HUES64 (cell line): ENCODE results near the gene FOXRED1.
A peak's percentile ranks its signal among the peaks of the same experiment; 100 is the strongest.
"Not testable (repeated sequence)": the region's sequence is repeated elsewhere in the genome, so short reads cannot be mapped to it uniquely, and the experiment has no call there.

Source experiments
- H3K27ac ChIP-seq: 2 replicates; pipeline ENCODE4 v1.7.0; 2013; ENCODE audit warnings: low read depth, low read length, inconsistent platforms
- H3K27me3 ChIP-seq: 2 replicates; pipeline ENCODE4 v1.6.1; 2013; ENCODE audit warnings: mild to moderate bottlenecking, low read length; ENCODE audit not compliant: insufficient read depth
- H3K36me3 ChIP-seq: 2 replicates; pipeline ENCODE4 v1.6.1; 2013; ENCODE audit warnings: mild to moderate bottlenecking, low read length; ENCODE audit not compliant: insufficient read depth
- H3K4me1 ChIP-seq: 2 replicates; pipeline ENCODE4 v1.6.1; 2013; ENCODE audit warnings: mild to moderate bottlenecking, low read length, moderate library complexity; ENCODE audit not compliant: insufficient read depth
- H3K4me3 ChIP-seq: 2 replicates; pipeline ENCODE4 v1.5.1; 2013; ENCODE audit warnings: mild to moderate bottlenecking, low read length, moderate library complexity
- H3K9ac ChIP-seq: 2 replicates; pipeline ENCODE4 v1.6.1; 2013; ENCODE audit warnings: mild to moderate bottlenecking, low read depth, low read length
- H3K9me3 ChIP-seq: 2 replicates; pipeline ENCODE4 v1.6.1; 2013; ENCODE audit warnings: low read depth, low read length; ENCODE audit not compliant: insufficient read depth
- WGBS: fragments of 150-250, 120-280 bp; methylation state at CpG from one replicate; pipeline ENCODE4 v1.1.7; 2013; ENCODE audit warnings: missing lambda C conversion rate; 5-methylcytosine and 5-hydroxymethylcytosine counted together

The FOXRED1 gene

GRCh38 chr11:126297004-126297403 lies 28.1 kb downstream of the FOXRED1 start:
- WGBS, result 96% methylated on average over 2 of the region's 2 CpGs
- H3K27ac ChIP-seq, result no peak overlapping the region
- no peaks in the 10 kb centered on the region for H3K9me3 ChIP-seq
- H3K27me3 ChIP-seq, result no peaks in the 10 kb centered on the region
- H3K4me3 ChIP-seq, result no peak overlapping the region
- no peaks in the 10 kb centered on the region for H3K4me1 ChIP-seq
- peaks cover 23% of the 10 kb centered on the region for H3K36me3 ChIP-seq
- no peak overlapping the region for H3K9ac ChIP-seq

GRCh38 chr11:126303623-126304456 lies 34.9 kb downstream of the FOXRED1 start, which contains the start of gene DCPS:
Gene DCPS (plus strand): TSS chr11:126304060. CDS start chr11:126304081, 21 bp downstream.
- H3K4me1 ChIP-seq, result peaks cover 8% of the 10 kb centered on the region; the same call in 1 of the 2 replicates
- peak within 1 kb of the TSS; percentile 93 for H3K9ac ChIP-seq
- peak within 1 kb of the TSS; percentile 91 for H3K27ac ChIP-seq
- H3K4me3 ChIP-seq, result peak within 1 kb of the TSS; percentile 91
- peaks cover 11% of the 10 kb centered on the region for H3K36me3 ChIP-seq
- WGBS, result 2% methylated on average over 61 of the region's 61 CpGs
- H3K9me3 ChIP-seq, result no peaks in the 10 kb centered on the region
- H3K27me3 ChIP-seq, result no peaks in the 10 kb centered on the region

DNA sequence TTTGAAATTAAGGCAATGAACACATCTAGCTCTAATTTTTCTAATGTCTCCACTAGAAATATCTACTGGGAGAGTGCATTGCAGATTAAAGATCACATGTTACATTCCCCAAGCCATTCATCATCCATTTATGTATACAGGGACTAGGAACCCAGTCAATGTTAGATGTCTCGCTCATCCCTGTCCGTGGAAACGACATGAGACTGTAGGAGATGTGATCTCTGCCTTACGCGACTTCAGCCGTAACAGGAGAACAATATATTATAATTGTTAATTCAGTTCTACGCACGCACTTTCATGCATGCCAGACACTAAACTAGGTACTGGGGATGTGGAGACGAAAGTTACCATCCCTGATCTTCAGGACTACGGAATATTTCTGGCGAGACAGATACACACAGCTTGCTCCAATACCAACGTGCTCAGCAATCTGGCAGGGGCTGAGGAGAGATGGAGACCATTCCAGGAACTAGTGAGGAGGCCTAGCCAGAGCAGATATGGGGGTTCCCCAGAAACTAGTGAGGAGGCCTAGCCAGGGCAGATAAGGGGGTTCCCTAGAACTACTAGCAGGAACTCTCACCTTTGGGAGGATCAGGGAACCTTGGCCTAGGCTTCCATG lies 35.6 kb downstream of the FOXRED1 start:
- H3K9ac ChIP-seq, result peak overlapping the region; percentile 93; the same call in 1 of the 2 replicates
- H3K27me3 ChIP-seq, result no peaks in the 10 kb centered on the region
- peak overlapping the region; percentile 91 for H3K4me3 ChIP-seq
- H3K36me3 ChIP-seq, result peaks cover 13% of the 10 kb centered on the region
- no peaks in the 10 kb centered on the region for H3K9me3 ChIP-seq
- H3K27ac ChIP-seq, result peak overlapping the region; percentile 91; the same call in 1 of the 2 replicates
- 70% methylated on average over 12 of the region's 12 CpGs for WGBS
- H3K4me1 ChIP-seq, result peaks cover 8% of the 10 kb centered on the region; the same call in 1 of the 2 replicates

DNA sequence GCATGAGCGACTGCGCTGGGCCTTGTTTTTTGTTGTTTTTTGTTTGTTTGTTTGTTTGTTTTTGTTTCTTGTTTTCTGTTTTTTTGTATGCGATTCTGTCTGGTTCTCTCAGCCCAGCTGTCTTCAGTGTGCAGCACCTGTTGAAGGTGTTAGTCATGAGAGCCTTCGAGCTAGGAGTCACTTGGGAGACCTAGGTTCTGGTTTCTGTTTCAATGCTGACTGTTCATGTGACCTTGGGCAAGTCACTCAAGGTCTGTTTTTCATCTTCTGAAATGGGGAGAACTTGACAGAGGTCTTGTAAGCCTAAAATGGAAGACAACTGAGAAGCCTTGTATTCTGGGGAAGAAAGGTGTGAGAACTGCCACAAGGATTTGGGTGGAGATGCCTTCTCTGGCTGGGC lies 36.7 kb downstream of the FOXRED1 start:
- H3K4me1 ChIP-seq, result peaks cover 8% of the 10 kb centered on the region; the same call in 1 of the 2 replicates
- no peak overlapping the region for H3K27ac ChIP-seq
- no peak overlapping the region for H3K9ac ChIP-seq
- H3K9me3 ChIP-seq, result no peaks in the 10 kb centered on the region
- H3K27me3 ChIP-seq, result no peaks in the 10 kb centered on the region
- no peak overlapping the region for H3K4me3 ChIP-seq
- WGBS, result 90% methylated on average over 4 of the region's 4 CpGs
- H3K36me3 ChIP-seq, result peaks cover 14% of the 10 kb centered on the region

DNA sequence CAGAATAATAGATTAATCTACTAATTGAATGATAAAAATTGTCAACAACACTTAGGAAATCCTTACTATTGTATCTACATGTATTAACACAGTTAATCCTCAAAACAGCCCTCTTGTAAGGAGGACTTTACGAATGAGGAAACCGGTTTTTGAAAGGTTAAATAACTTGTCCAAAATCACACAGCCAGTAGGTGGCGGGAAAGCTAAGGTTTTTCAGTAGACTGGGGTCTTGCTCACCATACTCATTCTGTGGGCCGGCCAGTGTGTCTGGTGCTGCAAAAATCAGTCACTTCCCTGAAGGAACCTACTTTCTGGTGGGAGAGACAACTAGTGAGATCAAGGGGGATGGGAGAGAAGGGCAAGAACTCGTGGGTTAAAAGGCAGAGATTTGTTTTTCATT lies 38.8 kb downstream of the FOXRED1 start:
- Histone ChIP-seq H3K9ac (no peak overlapping the region), H3K9me3 (no peaks in the 10 kb centered on the region), H3K27ac (no peak overlapping the region), H3K36me3 (peaks cover 19% of the 10 kb centered on the region), H3K27me3 (no peaks in the 10 kb centered on the region), H3K4me1 (peaks cover 8% of the 10 kb centered on the region; the same call in 1 of the 2 replicates), H3K4me3 (no peak overlapping the region)
- 72% methylated on average over 4 of the region's 5 CpGs for WGBS

GRCh38 chr11:126308271-126308671 lies 39.3 kb downstream of the FOXRED1 start:
- no peak overlapping the region for H3K9ac ChIP-seq
- H3K27ac ChIP-seq, result no peak overlapping the region

GRCh38 chr11:126308771-126309170 lies 39.8 kb downstream of the FOXRED1 start:
- not testable (repeated sequence) for H3K9ac ChIP-seq, H3K9me3 ChIP-seq, H3K4me3 ChIP-seq, H3K27ac ChIP-seq, H3K4me1 ChIP-seq, H3K27me3 ChIP-seq
- WGBS, result 88% methylated on average over 4 of the region's 4 CpGs
- peaks cover 19% of the 10 kb centered on the region for H3K36me3 ChIP-seq

More at GRCh38 chr11:126308271-126308671, 39.3 kb downstream of the FOXRED1 start:
- Histone ChIP-seq H3K4me1 (peaks cover 5% of the 10 kb centered on the region; the same call in 1 of the 2 replicates), H3K27me3 (no peaks in the 10 kb centered on the region), H3K9me3 (no peaks in the 10 kb centered on the region), H3K4me3 (no peak overlapping the region), H3K36me3 (peaks cover 19% of the 10 kb centered on the region)
- 91% methylated on average over 4 of the region's 4 CpGs for WGBS

- Histone ChIP-seq H3K36me3 (peaks cover 28% of the 10 kb centered on the region), H3K4me1 (no peaks in the 10 kb centered on the region), H3K27me3 (no peaks in the 10 kb centered on the region), H3K9me3 (no peaks in the 10 kb centered on the region), H3K9ac (no peak overlapping the region), H3K4me3 (no peak overlapping the region), H3K27ac (no peak overlapping the region)
- 74% methylated on average over 12 of the region's 12 CpGs for WGBS
These were observed 41.4 kb downstream of the FOXRED1 start for GRCh38 chr11:126310200-126310991.

DNA sequence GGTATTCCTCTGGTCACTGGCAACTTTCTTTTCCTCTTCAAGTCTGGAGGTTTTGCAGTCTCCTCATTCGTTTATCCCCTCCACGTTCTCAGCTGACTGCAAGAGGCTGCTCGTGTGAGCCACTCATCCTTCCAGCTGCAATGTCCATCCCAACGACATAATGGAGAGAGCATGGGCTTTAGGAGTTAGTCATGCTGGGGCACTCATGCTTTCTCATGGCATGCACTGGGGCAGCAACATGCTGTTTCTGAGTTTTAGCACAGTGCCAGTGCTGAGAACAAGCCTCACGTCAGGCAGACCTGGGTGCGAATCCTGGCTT lies 42.0 kb downstream of the FOXRED1 start:
- no peak overlapping the region for H3K9ac ChIP-seq
- H3K9me3 ChIP-seq, result no peaks in the 10 kb centered on the region
- no peaks in the 10 kb centered on the region for H3K27me3 ChIP-seq
- no peaks in the 10 kb centered on the region for H3K4me1 ChIP-seq
- H3K4me3 ChIP-seq, result no peak overlapping the region
- no peak overlapping the region for H3K27ac ChIP-seq
- WGBS, result 77% methylated on average over 6 of the region's 6 CpGs
- H3K36me3 ChIP-seq, result peaks cover 30% of the 10 kb centered on the region

DNA sequence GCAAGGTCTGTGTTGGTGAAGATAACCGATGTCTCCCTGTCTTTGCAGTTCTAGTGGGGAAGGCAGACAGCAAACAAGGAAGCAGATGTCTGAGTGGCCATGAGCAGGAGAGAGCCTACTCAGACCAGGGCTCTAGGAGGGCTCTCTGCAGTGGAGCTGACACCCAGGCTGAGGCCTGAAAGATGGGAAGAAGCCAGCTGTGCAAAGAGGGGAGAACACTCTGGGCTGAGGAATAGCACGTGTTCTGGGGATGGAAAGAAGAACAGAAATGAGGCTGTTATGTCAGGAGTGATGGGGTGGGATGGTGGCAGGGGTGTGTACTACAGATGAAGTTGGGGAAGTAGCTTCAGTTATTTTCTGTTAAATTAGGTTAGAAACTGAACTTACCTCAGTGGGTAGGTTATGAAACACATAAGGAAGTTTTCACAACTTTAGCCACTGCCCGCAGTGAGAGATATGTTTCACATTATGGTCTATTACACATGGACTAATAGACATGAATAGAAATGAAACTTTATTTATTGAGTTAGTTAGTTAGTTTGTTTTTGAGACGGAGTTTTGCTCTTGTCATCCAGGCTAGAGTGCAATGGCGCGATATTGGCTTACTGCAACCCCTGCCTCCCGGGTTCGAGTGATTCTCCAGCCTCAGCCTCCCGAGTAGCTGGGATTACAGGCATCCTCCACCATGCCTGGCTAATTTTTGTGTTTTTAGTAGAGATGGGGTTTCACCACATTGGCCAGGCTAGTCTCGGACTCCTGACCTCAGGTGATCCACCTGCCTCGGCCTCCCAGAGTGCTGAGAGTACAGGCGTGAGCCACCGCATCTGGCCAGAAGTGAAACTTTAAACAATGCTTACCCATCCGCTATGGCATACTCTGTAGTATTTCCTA lies 42.7 kb downstream of the FOXRED1 start:
- H3K4me1 ChIP-seq, result no peaks in the 10 kb centered on the region
- 96% methylated on average over 13 of the region's 14 CpGs for WGBS
- no peak overlapping the region for H3K9ac ChIP-seq
- H3K27me3 ChIP-seq, result no peaks in the 10 kb centered on the region
- no peak overlapping the region for H3K27ac ChIP-seq
- no peak overlapping the region for H3K4me3 ChIP-seq
- no peaks in the 10 kb centered on the region for H3K9me3 ChIP-seq
- H3K36me3 ChIP-seq, result peaks cover 29% of the 10 kb centered on the region
